GM12873 (cell line): ENCODE measurements around the gene SLC35D1.

ENCODE experiments used
- CTCF ChIP-seq: IDR thresholded peaks from 2 replicates; pipeline ENCODE4 v1.5.1; 2012; ENCODE audit warnings: low read depth, mild to moderate bottlenecking, moderate library complexity, low read length, control low read depth; ENCODE audit not compliant: insufficient read depth; ENCODE audit errors: missing control alignments

SLC35D1 gene

GRCh38 chr1:67053785-67054772 is at the start of gene SLC35D1:
Gene SLC35D1, minus strand, starts transcription at chr1:67054148. Its CDS starts 135 bp downstream, at chr1:67054013.
- no peak for TF ChIP-seq CTCF

GRCh38 chr1:67103548-67103947 is 49.6 kb upstream of the SLC35D1 start:
- no peak for TF ChIP-seq CTCF

DNA sequence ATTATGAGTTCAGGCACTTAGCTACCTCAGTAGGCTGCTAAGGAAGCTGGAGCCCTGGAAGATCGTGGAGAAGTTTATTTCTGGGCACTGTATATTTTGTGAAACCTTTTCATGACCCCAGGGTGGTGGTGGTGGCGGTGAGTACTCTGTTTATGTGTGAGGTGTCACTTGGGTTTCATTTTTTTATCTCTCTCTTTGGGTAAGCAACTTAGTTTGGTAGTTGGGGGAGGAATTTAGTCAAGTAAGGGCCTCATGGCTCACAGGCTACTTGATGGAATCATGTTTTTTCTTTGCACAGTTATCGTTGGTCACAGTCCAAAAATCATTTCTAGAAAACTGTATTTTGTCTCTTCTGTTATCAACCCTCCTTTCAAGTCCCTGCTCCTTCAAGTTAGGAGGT is 46.9 kb upstream of the SLC35D1 start:
- no peak for TF ChIP-seq CTCF

DNA sequence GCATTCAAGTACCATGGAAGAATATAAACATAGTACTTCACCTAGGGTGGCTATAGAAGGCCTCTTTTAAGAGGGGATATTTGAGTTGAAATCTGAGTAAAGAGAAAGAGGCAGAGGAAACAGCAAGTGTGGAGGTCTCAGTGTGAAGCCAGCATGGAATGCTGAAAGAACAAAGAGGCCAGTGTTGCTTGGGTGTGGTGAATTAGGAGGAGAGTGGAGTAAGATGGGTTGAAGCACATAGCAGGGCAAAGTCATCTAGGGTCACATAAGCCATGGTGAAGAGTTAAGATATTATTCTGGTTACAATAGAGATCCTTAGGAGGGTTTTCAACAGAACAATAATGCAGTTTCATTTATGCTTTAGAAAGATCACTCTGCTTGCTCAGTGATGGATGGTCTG is 43.4 kb upstream of the SLC35D1 start:
- TF ChIP-seq CTCF: no peak

DNA sequence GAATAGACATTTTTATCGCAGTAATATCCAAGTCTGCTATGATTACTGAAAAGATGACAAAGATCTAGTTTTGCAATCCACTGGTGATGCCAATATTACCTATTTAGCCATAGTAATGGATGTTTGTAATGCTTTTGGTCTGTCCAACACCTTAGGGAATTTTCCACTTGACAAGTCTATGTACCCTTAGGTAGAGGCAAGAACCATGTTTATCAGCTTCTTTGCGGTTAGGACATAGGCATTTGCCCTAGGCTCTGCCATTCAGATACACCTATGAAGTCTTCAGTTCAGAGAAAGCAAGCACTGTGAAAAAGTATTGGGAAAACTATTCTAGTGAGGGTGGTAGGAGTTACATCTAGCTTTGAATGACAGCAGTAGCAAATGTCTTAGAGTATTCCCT is 40.2 kb upstream of the SLC35D1 start:
- no peak for TF ChIP-seq CTCF

- TF ChIP-seq CTCF: no peak
Observed at GRCh38 chr1:67089685-67090208, 35.8 kb upstream of the SLC35D1 start.

DNA sequence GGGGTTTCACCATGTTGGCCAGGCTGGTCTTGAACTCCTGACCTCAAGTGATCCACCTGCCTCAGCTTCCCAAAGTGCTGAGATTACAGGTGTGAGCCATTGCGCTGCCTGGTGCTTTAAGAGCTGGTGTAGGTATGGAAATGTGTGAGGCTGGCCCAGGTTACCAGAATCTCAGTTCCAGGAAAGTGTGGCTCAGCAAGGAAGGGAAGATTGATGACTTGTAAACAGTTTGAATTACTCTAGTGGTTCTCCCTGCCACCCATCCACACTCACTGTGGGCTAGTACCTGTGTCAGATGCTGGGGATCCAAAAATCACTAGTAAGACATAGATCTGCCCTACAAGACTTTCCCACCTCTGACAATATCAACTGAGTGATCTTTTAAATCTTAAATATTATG is 34.5 kb upstream of the SLC35D1 start:
- no peak for TF ChIP-seq CTCF
